Parathyroid adenoma (tissue), 2 donors: ENCODE measurements around the gene LRRC1.
"Not testable (repeated sequence)": the region's sequence is repeated elsewhere in the genome, so short reads cannot be mapped to it uniquely, and the experiment has no call there.

Source experiments
- H2AFZ ChIP-seq: fragments of 300-600 bp; sonication (generic); one replicate; pipeline ENCODE4 v1.7.0; 2017; ENCODE audit warnings: antibody characterized with exemption, mild to moderate bottlenecking
- H3K27ac ChIP-seq: fragments of 300-600 bp; sonication (generic); one replicate; pipeline ENCODE4 v1.7.0; 2017
- H3K27me3 ChIP-seq: fragments of 300-600 bp; sonication (generic); one replicate; pipeline ENCODE4 v1.7.0; 2017; ENCODE audit warnings: low read length; ENCODE audit not compliant: control insufficient read depth, insufficient read depth
- H3K36me3 ChIP-seq: fragments of 300-600 bp; sonication (generic); one replicate; pipeline ENCODE4 v1.7.0; 2017; ENCODE audit warnings: low read length; ENCODE audit not compliant: control insufficient read depth, insufficient read depth
- H3K4me1 ChIP-seq: fragments of 300-600 bp; sonication (generic); one replicate; pipeline ENCODE4 v1.7.0; 2017; ENCODE audit warnings: control low read depth
- H3K4me2 ChIP-seq: fragments of 300-600 bp; sonication (generic); one replicate; pipeline ENCODE4 v1.7.0; 2017; ENCODE audit warnings: low read length
- H3K4me3 ChIP-seq: fragments of 300-600 bp; sonication (generic); one replicate; pipeline ENCODE4 v1.7.0; 2017; ENCODE audit warnings: low read depth, low read length
- H3K79me2 ChIP-seq: fragments of 300-600 bp; sonication (generic); one replicate; pipeline ENCODE4 v1.7.0; 2017; ENCODE audit warnings: control low read depth
- H3K9ac ChIP-seq: fragments of 300-600 bp; sonication (generic); one replicate; pipeline ENCODE4 v1.7.0; 2017; ENCODE audit warnings: mild to moderate bottlenecking
- H3K9me3 ChIP-seq: fragments of 300-600 bp; sonication (generic); one replicate; pipeline ENCODE4 v1.7.0; 2017; ENCODE audit warnings: low read length; ENCODE audit not compliant: control insufficient read depth
- CTCF ChIP-seq: fragments of 300-600 bp; sonication (generic); IDR thresholded peaks from one replicate; pipeline ENCODE4 v1.7.0; 2017; ENCODE audit warnings: antibody characterized with exemption, mild to moderate bottlenecking
- donor health status: primary hyperparathyroidism.

Gene LRRC1

GRCh38 chr6:53770780-53771249, 24.0 kb upstream of the LRRC1 start:
- no peak overlapping the region for H2AFZ ChIP-seq
- no peaks in the 10 kb centered on the region for H3K79me2 ChIP-seq
- no peak overlapping the region for H3K4me3 ChIP-seq
- no peak for TF ChIP-seq CTCF
- H3K9ac ChIP-seq = no peak overlapping the region
- H3K4me2 ChIP-seq = no peak overlapping the region
- no peaks in the 10 kb centered on the region for H3K4me1 ChIP-seq
- no peaks in the 10 kb centered on the region for H3K27me3 ChIP-seq
- no peaks in the 10 kb centered on the region for H3K36me3 ChIP-seq
- no peak overlapping the region for H3K27ac ChIP-seq
- H3K9me3 ChIP-seq = no peaks in the 10 kb centered on the region

GRCh38 chr6:53771785-53772624, 22.8 kb upstream of the LRRC1 start:
- H2AFZ ChIP-seq = no peak overlapping the region
- H3K9ac ChIP-seq = no peak overlapping the region
- no peak overlapping the region for H3K4me3 ChIP-seq
- no peaks in the 10 kb centered on the region for H3K79me2 ChIP-seq
- no peak overlapping the region for H3K27ac ChIP-seq
- no peak for TF ChIP-seq CTCF
- H3K4me1 ChIP-seq = no peaks in the 10 kb centered on the region
- no peaks in the 10 kb centered on the region for H3K36me3 ChIP-seq
- no peaks in the 10 kb centered on the region for H3K9me3 ChIP-seq
- no peak overlapping the region for H3K4me2 ChIP-seq
- no peaks in the 10 kb centered on the region for H3K27me3 ChIP-seq

- Histone ChIP-seq H3K9ac (no peak overlapping the region), H2AFZ (no peak overlapping the region), H3K36me3 (no peaks in the 10 kb centered on the region), H3K27me3 (no peaks in the 10 kb centered on the region), H3K9me3 (no peaks in the 10 kb centered on the region), H3K79me2 (no peaks in the 10 kb centered on the region), H3K27ac (no peak overlapping the region), H3K4me3 (no peak overlapping the region), H3K4me1 (no peaks in the 10 kb centered on the region), H3K4me2 (no peak overlapping the region)
- no peak for TF ChIP-seq CTCF
Measured at GRCh38 chr6:53773044-53773696, 21.6 kb upstream of the LRRC1 start.

- not testable (repeated sequence) for H3K4me2 ChIP-seq, H3K79me2 ChIP-seq, H3K36me3 ChIP-seq, H3K9me3 ChIP-seq, H2AFZ ChIP-seq, H3K4me3 ChIP-seq, H3K4me1 ChIP-seq, H3K27ac ChIP-seq, H3K27me3 ChIP-seq, H3K9ac ChIP-seq
Measured at GRCh38 chr6:53776152-53776551, 18.7 kb upstream of the LRRC1 start.

GRCh38 chr6:53784991-53785390, 9.8 kb upstream of the LRRC1 start:
- not testable (repeated sequence) for H3K4me3 ChIP-seq, H3K79me2 ChIP-seq, H3K27ac ChIP-seq, H2AFZ ChIP-seq, H3K9ac ChIP-seq, H3K27me3 ChIP-seq, H3K36me3 ChIP-seq, H3K9me3 ChIP-seq, H3K4me2 ChIP-seq, H3K4me1 ChIP-seq
